Measurements from ENCODE around the gene CRYBA4.

CRYBA4 gene

DNA sequence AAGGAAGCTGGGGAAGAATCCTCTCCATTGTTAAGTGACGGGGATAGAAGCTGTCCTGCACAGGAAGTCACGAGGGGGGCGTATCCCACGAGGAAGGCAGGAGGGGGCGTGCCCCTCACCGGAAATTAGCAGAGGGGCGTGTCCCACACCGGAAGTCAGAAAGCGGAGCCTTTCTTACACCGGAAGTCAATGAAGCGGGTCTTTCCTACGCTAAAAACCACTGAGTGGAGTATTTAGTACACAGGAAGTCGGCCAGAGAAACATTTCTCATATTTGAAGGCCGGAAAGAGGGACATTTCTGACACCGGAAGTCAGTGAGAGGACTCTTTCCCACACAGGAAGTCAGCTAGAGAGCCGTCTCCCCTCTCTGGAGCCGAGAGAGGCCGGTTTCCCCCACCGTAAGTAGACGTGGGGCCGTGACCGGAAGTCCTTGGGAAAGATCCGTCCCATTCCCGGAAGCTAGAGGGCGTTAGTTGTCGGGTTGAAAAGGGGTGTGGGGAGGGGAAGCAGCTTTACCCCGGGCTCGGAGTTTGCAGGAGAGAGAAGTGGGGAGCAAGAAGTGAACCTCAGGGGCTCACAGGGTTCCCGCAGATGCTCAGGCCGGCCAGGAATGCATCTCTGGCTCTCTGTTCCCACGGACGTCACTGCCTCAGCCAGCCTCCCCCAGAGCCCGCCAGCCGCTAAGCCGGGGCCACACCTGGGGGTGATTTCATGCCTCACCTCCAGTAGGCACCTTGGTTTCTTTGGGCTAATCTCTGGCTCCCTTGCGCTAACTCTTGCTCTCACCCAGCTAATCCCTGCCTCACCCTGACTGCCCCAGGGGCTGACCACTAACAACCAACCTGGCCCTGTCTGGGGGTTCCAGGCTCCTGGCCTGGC is 51.1 kb downstream of the CRYBA4 start:
- H3K27ac ChIP-seq = peak overlapping the region; percentile 93
- TF ChIP-seq, protein P1, sequence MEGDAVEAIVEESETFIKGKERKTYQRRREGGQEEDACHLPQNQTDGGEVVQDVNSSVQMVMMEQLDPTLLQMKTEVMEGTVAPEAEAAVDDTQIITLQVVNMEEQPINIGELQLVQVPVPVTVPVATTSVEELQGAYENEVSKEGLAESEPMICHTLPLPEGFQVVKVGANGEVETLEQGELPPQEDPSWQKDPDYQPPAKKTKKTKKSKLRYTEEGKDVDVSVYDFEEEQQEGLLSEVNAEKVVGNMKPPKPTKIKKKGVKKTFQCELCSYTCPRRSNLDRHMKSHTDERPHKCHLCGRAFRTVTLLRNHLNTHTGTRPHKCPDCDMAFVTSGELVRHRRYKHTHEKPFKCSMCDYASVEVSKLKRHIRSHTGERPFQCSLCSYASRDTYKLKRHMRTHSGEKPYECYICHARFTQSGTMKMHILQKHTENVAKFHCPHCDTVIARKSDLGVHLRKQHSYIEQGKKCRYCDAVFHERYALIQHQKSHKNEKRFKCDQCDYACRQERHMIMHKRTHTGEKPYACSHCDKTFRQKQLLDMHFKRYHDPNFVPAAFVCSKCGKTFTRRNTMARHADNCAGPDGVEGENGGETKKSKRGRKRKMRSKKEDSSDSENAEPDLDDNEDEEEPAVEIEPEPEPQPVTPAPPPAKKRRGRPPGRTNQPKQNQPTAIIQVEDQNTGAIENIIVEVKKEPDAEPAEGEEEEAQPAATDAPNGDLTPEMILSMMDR (conservative IDR thresholded peaks at IDR 0.05) = peak; percentile 46

DNA sequence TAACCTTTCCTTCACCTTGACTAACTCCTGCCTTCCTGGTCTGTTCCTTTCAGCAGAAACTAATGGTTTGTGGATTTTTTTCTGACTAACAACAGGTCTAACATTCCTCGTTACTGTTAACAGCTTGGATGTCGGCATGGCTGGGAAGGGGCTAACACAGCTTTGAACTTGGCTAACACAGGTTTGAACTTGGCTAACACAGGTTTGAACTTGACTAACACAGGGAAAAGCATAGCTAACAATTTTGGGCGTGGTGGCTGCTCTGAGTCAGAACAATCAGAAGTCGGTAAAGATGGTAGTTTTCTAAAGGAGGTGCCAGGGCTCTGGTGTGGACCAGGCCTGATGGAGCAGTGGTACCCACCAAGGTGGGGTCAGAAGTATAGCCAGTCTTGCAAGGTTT is 51.7 kb downstream of the CRYBA4 start:
- TF ChIP-seq, protein P1 (conservative IDR thresholded peaks at IDR 0.05) = no peak

DNA sequence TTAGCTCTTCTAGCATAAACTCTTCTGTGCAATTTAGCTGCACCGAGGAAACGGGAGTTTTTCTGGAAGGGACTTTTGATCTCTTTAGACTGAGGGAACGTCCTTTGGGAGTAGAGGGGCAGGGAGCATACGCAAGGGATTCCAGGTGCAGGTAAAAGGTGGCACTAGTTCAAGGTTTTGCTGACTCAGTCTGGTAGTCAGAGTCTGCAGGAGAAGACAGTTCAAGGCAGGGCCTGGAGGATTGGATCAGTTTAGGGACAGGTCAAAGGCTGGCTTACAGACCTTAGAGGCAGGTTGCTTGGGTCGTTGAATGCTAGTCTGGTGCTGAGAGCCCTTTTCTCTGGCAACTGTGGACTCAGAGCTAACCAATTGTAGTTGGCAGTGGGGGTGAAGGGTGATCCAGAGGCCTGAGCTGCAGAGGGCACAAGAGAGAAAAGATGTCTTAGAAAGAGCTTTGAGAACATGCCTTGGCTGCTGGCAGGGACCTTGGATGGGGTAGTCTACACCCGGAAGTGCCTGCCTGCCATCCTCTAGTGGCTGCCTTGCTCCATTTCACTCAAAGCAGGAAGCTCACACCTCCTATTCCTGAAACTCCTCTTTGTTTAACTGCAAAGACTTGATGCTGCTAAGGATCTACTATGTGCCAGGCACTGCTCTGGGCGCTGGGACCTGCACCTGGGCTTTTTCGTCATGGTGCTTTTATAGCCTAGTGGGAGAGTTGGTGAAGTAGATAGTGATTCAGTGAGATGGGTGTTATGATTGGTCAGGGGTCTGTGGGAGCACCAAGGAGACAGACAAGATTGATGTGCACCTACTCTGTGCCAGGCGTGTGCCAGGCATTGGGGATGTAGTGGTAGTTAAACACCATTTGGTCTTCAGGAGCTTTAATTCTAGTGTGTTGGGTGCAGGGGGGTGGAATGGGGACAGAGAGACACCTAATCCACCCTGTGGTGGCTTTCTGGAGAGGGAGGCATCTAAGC is 52.7 kb downstream of the CRYBA4 start:
- TF ChIP-seq, protein P1 (conservative IDR thresholded peaks at IDR 0.05) = no peak
- peak overlapping the region; percentile 93 for H3K27ac ChIP-seq

More for the DNA sequence above, 51.7 kb downstream of the CRYBA4 start:
- peak overlapping the region; percentile 93 for H3K27ac ChIP-seq

DNA sequence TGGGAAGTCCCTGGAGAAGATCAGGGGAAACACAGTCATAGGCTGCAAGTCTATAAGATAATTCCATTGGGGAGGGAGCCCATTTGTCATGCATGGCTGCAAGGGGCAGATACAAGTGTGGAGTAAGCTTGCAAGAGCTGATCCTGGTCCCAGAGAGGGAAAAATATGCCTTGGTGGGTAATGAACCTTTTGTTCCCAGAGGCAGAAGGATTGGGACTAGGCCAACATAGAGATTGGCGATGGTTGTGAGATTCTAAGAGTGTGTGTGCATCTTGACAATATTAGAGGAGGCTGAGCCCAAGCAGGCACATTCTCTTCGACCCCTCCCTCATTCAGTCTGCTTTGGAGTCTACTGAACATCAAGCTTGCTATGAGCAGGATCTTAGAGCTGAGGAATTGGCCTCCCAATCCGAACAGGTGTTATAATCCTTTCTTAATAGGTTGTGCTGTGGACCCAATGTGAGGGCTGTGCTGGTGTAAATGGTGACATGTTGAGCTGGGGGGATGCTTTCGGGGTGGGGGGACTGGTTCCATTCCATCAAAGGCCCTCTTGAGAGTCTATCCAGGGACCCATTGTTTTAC is 54.0 kb downstream of the CRYBA4 start:
- TF ChIP-seq, protein P1 (conservative IDR thresholded peaks at IDR 0.05) = no peak
- H3K27ac ChIP-seq = no peak overlapping the region

DNA sequence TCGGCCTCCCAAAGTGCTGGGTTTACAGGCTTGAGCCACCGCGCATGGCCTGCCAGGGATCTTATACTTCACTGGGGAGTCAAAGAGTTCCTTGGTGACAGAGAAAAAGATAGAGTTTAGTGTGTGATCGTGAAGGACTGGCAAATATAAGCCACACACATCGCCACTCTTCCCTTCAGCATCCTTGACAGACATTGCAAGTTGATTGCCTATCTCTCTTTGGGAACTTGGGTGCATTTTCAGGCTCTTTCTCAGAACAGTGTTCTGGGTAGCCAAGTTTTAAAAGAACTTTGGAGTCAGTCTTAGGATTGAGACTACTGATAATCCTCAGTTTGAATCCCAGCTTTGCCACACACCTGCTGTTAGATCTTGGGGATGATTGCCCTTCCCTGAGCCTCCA is 55.5 kb downstream of the CRYBA4 start:
- no peak overlapping the region for H3K27ac ChIP-seq
- TF ChIP-seq, protein P1 (conservative IDR thresholded peaks at IDR 0.05) = no peak

DNA sequence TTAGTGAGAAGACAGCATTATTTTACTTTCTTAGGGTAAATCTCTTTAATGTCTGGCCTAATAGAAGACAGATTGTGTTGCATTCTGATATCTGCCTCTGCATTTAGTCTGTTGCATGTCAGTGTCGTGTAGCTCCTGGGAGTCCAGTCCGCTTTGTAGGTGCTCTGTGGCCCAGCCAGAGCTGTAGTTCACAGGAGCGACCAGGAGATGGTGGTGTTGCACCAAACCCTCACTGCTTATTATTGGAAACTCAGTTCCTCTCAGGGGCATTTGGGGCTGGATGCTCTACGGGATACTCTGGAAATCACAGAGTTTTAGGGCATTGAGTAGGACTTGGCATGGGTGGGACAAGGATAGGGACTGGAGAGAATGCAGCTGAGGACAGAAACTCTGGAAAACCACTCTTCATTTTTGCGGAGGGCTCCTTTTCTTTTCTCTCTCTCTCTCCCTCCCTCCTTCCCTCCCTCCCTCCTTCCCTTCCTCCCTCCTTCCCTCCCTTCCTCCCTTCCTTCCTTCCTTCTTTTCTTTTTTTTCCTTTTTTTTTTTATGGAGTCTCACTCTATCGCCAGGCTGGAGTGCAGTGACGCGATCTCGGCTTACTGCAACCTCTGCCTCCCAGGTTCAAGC is 57.4 kb downstream of the CRYBA4 start:
- H3K27ac ChIP-seq = no peak overlapping the region
- TF ChIP-seq, protein P1 (conservative IDR thresholded peaks at IDR 0.05) = peak; percentile 93
